NCI-H146 treated with DMSO at 0.1 percent for 48 hours (cell line): ENCODE results near the gene TFAP2E.
"Not testable (repeated sequence)": the region's sequence is repeated elsewhere in the genome, so short reads cannot be mapped to it uniquely, and the experiment has no call there.

Experiments
- DNase-seq: peaks from one replicate; lab custom pipeline; 2025; ENCODE audit not compliant: unreplicated experiment; lab: John Stamatoyannopoulos, UW

TFAP2E gene

DNA sequence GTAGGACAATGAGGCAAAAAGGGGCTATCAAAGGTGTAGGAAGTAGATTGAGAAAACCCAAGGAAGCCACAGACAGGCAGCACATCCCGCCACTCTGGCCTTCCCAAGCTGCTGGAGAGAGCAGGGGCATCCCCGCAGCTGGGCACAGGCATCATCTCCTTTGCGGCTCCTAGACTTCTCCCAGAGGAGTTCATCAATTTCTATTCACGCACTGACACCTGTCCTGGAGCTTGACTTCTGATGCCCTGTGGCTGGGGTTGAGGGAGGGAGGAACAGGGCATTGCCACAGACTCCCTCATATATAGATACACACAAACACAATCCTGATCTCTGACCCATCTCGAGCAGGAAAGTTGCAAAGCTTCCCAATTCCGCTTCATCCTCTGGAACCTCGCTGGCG lies 1.9 kb upstream of the TFAP2E start:
- DNase-seq: no peak

DNA sequence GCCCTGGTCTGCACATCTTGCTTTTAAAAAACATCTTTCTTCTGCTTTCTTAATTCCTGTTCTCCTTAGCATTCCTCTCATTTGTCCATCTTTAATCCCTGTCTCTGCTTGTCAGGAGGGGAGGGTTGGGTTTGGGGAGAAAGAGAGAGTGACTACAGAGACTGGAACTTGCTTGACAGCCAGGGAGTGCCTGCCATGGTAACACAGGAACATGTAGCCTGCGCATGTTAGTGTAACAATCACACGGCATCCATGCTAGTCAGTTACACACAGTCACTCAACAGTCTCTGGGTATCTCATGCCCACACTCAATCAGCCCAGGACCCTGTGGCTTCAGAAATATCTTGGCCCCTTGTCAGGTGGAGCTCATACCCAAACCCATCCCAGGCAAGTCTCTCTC lies 818 bp upstream of the TFAP2E start:
- DNase-seq: no peak

DNA sequence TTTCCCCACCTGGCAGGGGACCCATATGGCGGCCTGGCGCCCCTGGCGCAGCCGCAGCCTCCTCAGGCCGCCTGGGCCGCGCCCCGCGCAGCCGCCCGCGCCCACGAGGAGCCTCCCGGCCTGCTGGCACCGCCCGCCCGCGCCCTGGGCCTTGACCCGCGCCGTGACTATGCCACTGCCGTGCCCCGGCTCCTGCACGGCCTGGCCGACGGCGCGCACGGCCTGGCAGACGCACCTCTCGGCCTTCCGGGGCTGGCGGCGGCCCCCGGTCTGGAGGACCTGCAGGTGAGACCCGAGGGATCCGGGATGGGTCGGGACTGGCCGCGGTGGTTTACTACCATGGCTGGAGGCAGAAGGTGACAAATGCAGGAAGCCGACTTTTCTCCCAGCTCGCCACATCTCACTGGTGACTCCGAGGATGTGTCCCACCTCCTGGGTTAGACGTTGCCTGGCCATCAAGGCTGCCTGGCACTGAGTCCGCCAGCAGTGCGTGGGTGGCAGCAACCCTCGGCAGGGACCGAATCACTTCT lies 1.1 kb downstream of the TFAP2E start:
- no peak for DNase-seq

DNA sequence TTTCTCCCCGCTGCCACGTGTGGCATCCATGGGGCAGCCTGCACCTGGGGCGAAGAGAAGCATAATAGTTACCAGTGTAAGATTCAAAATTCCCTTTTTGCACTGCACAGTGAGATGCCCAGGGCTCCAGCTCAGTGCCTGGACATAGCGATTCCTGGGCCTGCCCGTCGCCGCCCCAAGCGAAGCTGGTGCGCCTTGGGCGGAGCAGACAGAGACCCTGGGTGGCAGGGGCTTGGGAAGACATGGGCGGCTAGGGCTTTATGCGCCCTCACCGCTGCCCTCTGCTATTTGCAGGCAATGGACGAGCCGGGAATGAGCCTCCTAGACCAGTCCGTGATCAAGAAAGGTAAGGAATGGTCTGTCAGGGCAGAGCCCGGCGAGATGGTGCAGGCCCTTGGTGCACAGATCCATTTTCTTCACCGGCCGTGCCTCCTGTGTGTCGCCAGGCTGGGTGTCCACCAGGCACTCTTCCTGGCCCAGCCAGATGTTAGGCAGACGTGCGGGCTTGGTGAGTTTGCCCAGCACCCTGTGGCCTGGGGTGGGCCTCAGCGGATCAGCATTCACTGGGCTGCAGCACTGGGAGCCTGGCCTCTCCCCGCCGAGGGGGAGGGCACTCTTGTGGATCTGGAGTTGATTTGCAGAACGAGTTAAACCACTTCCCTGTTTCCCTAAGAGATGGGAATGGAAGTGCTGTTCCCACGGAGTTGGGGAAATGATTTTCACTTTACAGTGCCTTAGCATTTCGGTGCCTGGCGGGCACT lies 1.7 kb downstream of the TFAP2E start:
- DNase-seq: no peak

DNA sequence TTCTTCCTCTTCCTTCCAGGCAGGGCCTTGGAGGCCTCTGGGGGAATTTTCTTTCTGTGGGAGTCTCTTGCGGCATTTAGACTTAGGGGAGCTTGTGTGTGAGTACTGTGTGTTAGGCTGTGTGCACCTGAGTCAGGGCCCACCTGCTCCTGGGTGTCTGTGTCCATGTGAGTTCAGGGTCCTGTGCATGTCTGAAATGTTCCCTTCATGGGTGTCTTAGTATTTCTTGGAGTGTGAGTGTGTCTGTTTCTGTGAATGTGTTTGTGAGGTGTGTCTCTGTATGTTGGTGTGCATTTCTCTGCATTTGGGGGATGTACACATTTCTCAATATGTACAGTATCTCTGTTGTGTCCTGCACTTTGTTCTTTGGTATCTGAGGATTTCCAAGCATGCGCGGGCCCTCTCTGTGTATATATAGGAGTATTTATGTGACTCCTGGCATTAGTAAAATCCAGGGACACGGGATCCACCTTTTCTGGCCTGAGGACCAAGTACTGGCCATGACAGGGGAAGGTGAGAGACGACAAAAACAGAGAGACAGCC lies 2.4 kb downstream of the TFAP2E start:
- no peak for DNase-seq

DNA sequence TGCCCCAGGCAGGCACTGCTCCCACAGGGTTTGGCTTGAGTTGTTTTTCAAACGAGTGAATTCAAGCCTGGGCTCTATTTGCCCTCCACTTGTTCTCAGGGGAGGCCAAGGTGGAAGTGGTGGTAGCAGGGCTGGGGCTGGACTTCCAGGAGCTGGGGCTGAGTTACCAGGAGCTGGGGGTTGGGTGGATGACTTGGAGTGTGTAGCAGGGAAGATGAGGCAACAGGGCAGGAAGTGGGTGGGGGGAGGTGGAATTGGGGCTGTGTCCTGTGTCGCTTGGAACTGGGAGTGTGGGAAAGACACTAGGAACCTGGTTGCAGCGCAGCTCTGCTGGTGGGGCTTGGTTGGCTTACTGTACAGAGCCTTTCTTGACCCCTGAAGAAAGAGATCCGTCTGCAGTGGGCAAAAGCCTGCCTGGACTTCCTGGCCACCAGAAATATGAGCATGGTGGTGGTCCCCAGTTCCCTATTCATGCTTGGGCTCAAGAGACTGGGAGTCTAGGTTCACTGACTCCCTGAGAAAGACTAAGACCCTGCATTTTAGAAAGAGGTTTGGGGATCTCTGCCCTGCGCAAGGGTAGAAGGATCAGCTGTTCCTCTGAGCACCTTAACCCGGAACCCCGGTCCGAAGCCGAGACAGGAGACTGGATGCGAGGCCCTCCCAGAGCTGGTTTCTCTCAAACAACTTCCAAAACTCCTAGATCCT lies 3.1 kb downstream of the TFAP2E start:
- no peak for DNase-seq

DNA sequence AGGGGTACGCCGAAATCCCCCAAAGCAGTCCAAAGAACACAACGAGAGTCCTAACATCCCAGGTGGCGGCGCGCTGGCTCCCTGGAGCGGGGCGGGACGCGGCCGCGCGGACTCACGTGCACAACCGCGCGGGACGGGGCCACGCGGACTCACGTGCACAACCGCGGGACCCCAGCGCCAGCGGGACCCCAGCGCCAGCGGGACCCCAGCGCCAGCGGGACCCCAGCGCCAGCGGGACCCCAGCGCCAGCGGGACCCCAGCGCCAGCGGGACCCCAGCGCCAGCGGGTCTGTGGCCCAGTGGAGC lies 3.6 kb downstream of the TFAP2E start:
- not testable (repeated sequence) for DNase-seq

DNA sequence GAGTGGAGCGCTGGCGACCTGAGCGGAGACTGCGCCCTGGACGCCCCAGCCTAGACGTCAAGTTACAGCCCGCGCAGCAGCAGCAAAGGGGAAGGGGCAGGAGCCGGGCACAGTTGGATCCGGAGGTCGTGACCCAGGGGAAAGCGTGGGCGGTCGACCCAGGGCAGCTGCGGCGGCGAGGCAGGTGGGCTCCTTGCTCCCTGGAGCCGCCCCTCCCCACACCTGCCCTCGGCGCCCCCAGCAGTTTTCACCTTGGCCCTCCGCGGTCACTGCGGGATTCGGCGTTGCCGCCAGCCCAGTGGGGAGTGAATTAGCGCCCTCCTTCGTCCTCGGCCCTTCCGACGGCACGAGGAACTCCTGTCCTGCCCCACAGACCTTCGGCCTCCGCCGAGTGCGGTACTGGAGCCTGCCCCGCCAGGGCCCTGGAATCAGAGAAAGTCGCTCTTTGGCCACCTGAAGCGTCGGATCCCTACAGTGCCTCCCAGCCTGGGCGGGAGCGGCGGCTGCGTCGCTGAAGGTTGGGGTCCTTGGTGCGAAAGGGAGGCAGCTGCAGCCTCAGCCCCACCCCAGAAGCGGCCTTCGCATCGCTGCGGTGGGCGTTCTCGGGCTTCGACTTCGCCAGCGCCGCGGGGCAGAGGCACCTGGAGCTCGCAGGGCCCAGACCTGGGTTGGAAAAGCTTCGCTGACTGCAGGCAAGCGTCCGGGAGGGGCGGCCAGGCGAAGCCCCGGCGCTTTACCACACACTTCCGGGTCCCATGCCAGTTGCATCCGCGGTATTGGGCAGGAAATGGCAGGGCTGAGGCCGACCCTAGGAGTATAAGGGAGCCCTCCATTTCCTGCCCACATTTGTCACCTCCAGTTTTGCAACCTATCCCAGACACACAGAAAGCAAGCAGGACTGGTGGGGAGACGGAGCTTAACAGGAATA lies 4.2 kb downstream of the TFAP2E start:
- DNase-seq: no peak

DNA sequence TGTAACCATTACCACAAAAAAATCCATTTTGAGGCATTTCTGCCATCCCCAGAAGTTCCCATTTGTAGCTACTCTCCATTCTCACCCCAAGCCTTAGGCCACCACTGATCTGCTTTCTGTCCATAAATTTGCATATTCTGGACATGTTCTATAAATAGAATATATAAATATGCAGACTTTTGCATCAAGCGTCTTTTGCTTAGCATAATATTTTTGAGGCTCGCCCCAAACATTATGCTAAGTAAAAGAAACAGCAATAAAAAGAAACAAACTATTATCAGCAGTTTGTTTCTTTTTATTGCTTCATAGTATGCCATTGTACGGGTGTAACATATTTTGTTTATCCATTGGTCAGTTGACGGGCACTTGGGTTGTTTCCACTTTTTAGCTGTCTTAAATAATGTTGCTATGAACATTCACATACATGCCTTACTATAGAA lies 7.9 kb downstream of the TFAP2E start:
- no peak for DNase-seq

DNA sequence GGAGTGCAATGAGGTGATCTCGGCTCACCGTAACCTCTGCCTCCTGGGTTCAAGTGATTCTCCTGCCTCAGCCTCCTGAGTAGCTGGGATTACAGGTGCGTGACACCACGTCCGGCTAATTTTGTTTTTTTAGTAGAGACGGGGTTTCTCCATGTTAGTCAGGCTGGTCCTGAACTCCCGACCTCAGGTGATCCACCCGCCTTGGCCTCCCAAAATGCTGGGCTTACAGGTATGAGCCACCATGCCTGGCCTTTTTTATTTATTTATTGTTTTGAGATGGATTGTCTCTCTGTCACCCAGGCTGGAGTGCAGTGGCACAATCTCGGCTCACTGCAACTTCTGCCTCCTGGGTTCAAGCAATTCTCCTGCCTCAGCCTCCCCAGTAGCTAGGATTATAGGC lies 8.5 kb downstream of the TFAP2E start:
- not testable (repeated sequence) for DNase-seq

DNA sequence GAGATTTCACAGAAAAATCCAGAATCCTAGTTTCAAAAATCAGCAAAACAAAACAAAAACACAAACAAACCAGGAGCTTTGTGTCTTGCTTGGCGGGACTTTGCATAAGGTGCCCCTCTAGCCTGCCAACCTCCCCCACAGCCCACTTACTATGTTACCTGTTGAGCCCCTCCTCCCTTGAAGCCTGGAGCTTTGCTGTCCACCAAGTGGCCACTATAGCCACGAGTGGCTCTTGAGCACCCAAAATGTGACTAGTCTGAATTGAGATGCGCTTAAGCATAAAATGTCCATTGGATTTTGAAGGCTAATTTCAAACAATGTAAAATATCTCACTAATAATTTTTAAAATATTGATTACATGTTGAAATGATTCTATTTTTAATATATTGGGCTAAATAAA lies 12.2 kb downstream of the TFAP2E start:
- DNase-seq: no peak

DNA sequence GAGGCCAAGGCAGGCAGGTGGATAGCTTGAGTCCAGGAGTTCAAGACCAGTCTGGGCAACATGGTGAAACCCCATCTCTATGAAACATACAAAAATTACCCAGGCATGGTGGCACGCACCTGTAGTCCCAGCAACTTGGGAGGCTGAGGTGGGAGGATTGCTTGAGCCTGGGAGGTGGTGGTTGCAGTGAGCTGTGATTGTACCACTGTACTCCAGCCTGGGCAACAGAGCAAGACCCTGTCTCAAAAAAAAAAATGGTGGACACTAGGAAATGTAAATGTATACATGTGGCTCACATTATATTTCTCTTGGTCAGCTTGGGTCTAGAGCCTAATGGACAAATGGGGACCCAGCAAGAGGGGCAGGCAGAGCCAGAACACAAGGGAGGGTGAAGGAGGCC lies 12.7 kb downstream of the TFAP2E start:
- not testable (repeated sequence) for DNase-seq

DNA sequence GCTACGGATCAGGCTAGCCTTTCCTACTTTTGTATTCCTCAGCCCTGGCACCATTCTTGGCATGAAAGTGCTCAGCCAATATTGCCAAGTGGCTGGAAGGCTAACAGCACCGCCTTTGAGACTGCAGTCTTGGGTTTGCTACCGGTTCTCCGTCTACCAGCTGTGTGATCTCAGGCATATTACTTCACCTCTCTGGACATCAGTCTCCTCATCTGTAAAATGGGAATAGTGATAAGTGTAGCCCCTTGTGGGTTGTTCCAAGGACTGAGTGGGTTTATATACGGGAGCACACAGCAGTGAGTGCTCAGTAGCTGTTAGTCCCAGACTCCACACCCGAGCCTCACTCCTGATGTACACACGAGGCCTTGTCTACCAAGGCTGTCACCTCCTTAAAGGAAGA lies 13.7 kb downstream of the TFAP2E start:
- no peak for DNase-seq

DNA sequence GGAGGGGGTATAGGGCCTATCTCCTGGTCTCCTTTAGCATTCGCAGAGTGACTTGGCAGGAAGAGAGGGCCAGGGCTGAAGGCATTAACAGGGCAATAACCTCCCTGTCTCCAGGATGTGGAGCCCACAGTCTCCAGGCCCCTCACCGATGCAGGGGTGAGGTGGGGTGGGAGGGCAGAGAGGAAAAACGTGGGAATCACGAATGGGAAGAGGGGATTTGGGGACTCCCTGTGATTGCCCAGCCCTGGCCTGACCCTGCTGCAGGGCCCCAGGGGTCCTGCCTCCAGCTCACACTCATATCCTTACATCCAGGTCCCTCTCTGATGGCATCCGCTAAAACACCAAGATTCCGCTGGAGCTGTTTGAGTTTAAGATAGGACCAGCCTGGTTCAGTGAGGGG lies 14.6 kb downstream of the TFAP2E start:
- DNase-seq: no peak

DNA sequence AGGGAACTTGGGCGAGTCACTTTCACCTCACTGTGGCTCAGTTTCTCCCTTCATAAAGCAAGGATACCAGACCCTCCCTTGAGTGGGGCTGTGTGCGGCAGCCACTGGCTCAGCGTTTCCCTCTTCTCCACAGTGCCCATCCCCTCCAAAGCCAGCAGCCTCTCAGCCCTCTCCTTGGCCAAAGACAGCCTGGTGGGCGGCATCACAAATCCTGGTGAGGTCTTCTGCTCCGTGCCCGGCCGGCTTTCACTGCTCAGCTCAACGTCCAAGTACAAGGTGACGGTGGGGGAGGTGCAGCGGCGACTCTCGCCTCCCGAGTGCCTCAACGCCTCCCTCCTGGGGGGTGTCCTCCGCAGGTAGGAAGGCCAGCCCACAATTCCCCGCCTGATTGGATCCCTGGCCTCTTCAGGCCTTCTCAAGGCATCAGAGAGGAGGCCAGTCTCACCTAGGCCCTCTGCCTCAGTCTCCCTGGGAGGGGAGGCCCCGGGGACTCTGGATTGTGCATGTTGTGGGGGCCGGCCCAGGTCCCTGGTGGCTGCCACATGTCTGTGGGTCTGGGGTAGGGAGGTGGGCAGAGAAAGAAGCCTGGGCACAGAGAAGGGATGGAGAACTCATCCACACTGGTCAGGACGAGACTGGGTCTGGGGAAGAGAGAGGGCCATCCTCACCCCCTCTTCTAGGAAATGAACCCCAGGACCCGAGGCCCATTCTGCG lies 15.2 kb downstream of the TFAP2E start:
- DNase-seq: no peak

DNA sequence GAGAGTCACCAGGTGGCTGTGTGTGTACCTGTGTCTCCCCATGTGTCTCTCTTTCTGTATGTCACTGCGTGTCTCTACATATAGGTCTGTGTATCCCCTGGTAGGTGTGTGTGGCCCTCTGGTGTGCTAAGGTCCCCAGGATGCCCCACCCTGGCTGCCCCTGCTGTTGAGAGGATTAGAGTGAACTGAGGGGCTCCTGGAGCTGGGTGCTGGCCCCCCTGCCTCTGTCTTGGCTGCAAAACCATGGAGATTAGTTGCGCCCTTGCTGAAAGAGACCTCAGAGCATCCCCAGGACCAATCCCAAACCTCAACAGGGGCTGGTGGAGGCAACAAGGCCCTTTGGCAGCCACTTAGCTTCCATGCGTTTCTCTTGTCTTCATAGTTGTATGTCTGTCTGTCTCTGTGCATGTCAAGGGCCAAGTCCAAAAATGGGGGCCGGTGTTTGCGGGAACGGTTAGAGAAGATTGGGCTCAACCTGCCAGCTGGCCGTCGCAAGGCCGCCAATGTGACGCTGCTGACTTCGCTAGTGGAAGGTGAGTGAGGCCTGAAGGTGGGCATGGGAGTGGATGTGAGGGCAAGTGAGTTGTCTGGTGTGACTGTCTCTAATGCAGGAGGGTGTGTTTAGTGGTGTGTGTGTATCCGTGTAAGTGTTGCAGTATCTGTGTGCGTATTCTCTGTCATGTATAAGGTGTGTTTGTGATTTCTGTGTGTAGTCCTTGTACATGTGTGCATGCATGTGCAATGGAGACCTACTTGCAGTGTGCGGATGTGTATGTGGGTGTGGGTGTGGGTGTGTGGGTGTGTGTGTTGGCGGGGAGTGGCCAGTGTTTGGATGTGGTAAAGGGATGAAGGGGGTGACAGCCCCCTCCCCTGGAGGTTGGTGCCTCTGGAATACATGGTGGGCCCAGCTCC lies 16.7 kb downstream of the TFAP2E start:
- DNase-seq: no peak

DNA sequence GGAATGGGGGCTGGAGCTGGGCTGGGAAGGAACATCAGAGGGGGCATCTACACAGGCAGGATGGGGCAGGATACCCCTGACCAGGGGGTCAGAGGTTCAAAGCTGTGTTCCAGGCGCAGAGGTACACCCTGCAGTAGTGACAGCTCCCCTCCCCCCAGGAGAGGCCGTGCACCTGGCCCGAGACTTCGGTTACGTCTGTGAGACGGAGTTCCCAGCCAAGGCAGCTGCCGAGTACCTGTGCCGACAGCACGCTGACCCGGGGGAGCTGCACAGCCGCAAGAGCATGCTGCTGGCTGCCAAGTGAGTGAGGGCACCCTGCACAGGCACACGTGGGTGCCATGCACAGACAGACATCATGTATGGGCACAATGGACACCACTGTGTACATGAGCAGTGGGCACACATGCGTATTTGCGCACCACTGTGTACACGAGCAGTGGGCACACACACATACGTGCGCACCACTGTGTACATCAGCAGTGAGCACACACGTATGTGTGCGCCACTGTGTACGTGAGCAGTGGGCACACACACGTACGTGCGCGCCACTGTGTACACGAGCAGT lies 17.4 kb downstream of the TFAP2E start:
- no peak for DNase-seq

DNA sequence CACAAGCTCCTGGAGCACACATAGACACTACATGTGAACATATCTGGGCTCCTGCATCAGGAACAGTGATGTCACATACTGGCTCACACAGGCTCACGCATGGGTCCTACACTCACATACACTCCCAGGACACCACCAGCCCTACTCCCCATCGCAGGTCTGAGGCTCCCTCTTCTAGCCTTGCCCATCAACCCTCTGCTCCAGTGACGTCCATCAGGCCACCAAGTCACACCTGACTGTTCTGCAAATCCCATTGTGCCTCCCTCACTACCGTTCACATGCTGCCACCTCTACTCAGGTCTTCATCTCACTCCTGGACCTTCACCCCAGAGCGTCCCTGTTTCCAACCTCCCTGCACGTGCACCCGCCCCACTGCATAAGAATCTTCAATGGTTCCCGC lies 18.1 kb downstream of the TFAP2E start:
- DNase-seq: no peak
